SK-N-SH treated with all-trans-retinoic acid at 6 μM for 48 hours (cell line): ENCODE measurements around the gene CEP152.

Experiments used
- ATAC-seq: fragments of 200-7000 bp; cut with Tn5 transposase; 3 replicates; pipeline ENCODE4 v1.9.1; 2020; ENCODE audit warnings: mild to moderate bottlenecking, moderate library complexity
- ARNTL ChIP-seq: fragments of 450-650 bp; formaldehyde crosslinking; IDR thresholded peaks from 2 replicates; pipeline ENCODE4 v1.5.0; 2020; ENCODE audit warnings: low read depth, mild to moderate bottlenecking, moderate library complexity, borderline replicate concordance
- CSDC2 ChIP-seq: fragments of 250-450 bp; sonication (Bioruptor Pico); IDR thresholded peaks from 2 replicates; pipeline ENCODE4 v1.5.0; 2020; ENCODE audit warnings: mild to moderate bottlenecking, moderate library complexity
- CSRNP3 ChIP-seq: fragments of 250-450 bp; sonication (Bioruptor Pico); IDR thresholded peaks from 2 replicates; pipeline ENCODE4 v1.5.1; 2021; ENCODE audit warnings: mild to moderate bottlenecking, moderate library complexity
- GLIS3 ChIP-seq: fragments of 250-450 bp; sonication (Bioruptor Pico); IDR thresholded peaks from 2 replicates; pipeline ENCODE4 v1.5.0; 2020; ENCODE audit warnings: mild to moderate bottlenecking, moderate library complexity
- ISL1 ChIP-seq: fragments of 250-450 bp; sonication (Bioruptor Pico); IDR thresholded peaks from 2 replicates; pipeline ENCODE4 v2.1.2; 2022; ENCODE audit warnings: mild to moderate bottlenecking, moderate library complexity
- OSR1 ChIP-seq: fragments of 250-450 bp; sonication (Bioruptor Pico); IDR thresholded peaks from 2 replicates; pipeline ENCODE4 v1.8.0; 2022; ENCODE audit warnings: moderate library complexity, mild to moderate bottlenecking, inconsistent platforms
- PATZ1 ChIP-seq: fragments of 250-450 bp; sonication (Bioruptor Pico); IDR thresholded peaks from 2 replicates; pipeline ENCODE4 v1.8.0; 2020; ENCODE audit warnings: mild to moderate bottlenecking, moderate library complexity, borderline replicate concordance
- PPARA ChIP-seq: fragments of 250-450 bp; sonication (Bioruptor Pico); IDR thresholded peaks from 2 replicates; pipeline ENCODE4 v1.5.0; 2020; ENCODE audit warnings: mild to moderate bottlenecking, borderline replicate concordance
- RARB ChIP-seq: fragments of 250-450 bp; sonication (Bioruptor Pico); IDR thresholded peaks from 2 replicates; pipeline ENCODE4 v1.8.0; 2021; ENCODE audit warnings: mild to moderate bottlenecking, moderate library complexity
- SNAI2 ChIP-seq: fragments of 250-450 bp; sonication (Bioruptor Pico); IDR thresholded peaks from 2 replicates; pipeline ENCODE4 v1.5.0; 2020; ENCODE audit warnings: mild to moderate bottlenecking, moderate library complexity
- TOX ChIP-seq: fragments of 250-450 bp; sonication (Bioruptor Pico); IDR thresholded peaks from 2 replicates; pipeline ENCODE4 v1.8.0; 2021; ENCODE audit warnings: mild to moderate bottlenecking, moderate library complexity, borderline replicate concordance
- ZC3H10 ChIP-seq: fragments of 250-450 bp; sonication (Bioruptor Pico); IDR thresholded peaks from 2 replicates; pipeline ENCODE4 v1.5.1; 2021; ENCODE audit warnings: mild to moderate bottlenecking, moderate library complexity
- ZFP3 ChIP-seq: fragments of 250-450 bp; sonication (Bioruptor Pico); IDR thresholded peaks from 2 replicates; pipeline ENCODE4 v1.5.0; 2020; ENCODE audit warnings: mild to moderate bottlenecking, moderate library complexity
- ZFP30 ChIP-seq: fragments of 450-650 bp; formaldehyde crosslinking; IDR thresholded peaks from 2 replicates; pipeline ENCODE4 v1.5.0; 2022; ENCODE audit warnings: mild to moderate bottlenecking, moderate library complexity
- ZNF565 ChIP-seq: fragments of 450-650 bp; formaldehyde crosslinking; conservative IDR thresholded peaks from 2 replicates; pipeline ENCODE4 v1.5.0; 2020; ENCODE audit warnings: low read depth, mild to moderate bottlenecking, moderate library complexity
- ZNF70 ChIP-seq: fragments of 450-650 bp; formaldehyde crosslinking; IDR thresholded peaks from 2 replicates; pipeline ENCODE4 v1.5.0; 2020; ENCODE audit warnings: mild to moderate bottlenecking, moderate library complexity
- ZNF8 ChIP-seq: fragments of 450-650 bp; formaldehyde crosslinking; IDR thresholded peaks from 2 replicates; pipeline ENCODE4 v1.5.0; 2020; ENCODE audit warnings: mild to moderate bottlenecking, moderate library complexity
- TF ChIP-seq, protein P1 (sequence below): fragments of 250-450 bp; sonication (Bioruptor Pico); IDR thresholded peaks from 2 replicates; pipeline ENCODE4 v1.5.1; 2020; ENCODE audit warnings: low read depth, mild to moderate bottlenecking, moderate library complexity
- TF ChIP-seq, protein P2 (sequence below): fragments of 250-450 bp; sonication (Bioruptor Pico); IDR thresholded peaks from 2 replicates; pipeline ENCODE4 v1.5.0; 2020; ENCODE audit warnings: mild to moderate bottlenecking, moderate library complexity

The CEP152 gene

DNA sequence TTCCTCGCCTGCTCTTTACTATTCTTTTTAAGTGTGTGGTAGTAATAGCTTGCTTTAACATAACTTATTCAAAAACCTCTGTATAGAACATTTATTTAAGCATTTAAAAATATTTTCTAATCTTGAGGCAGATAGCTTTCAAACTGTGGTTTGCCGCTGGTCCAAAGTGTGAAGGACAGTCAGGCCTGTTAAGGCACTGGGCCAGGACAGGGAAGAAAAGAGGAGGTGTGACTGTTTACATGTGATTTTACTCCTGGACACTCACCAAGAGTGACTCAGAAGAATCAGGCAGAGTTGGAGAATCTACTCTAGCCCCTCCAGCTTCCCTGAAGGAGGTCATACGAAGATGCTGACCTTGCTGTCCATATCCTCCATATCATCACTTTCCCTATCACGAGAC, 44.7 kb downstream of the CEP152 start:
- TF ChIP-seq, protein P1, sequence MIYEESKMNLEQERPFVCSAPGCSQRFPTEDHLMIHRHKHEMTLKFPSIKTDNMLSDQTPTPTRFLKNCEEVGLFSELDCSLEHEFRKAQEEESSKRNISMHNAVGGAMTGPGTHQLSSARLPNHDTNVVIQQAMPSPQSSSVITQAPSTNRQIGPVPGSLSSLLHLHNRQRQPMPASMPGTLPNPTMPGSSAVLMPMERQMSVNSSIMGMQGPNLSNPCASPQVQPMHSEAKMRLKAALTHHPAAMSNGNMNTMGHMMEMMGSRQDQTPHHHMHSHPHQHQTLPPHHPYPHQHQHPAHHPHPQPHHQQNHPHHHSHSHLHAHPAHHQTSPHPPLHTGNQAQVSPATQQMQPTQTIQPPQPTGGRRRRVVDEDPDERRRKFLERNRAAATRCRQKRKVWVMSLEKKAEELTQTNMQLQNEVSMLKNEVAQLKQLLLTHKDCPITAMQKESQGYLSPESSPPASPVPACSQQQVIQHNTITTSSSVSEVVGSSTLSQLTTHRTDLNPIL = no peak
- TF ChIP-seq ISL1 (CRISPR knock-in tag) (no peak), ZNF8 (CRISPR knock-in tag) (no peak), CSRNP3 (CRISPR knock-in tag) (no peak), ZFP30 (CRISPR knock-in tag) (no peak), ZFP3 (no peak), ARNTL (CRISPR knock-in tag) (no peak), ZNF565 (CRISPR knock-in tag) (no peak), OSR1 (no peak), TOX (CRISPR knock-in tag) (no peak)
- no peak for ATAC-seq

DNA sequence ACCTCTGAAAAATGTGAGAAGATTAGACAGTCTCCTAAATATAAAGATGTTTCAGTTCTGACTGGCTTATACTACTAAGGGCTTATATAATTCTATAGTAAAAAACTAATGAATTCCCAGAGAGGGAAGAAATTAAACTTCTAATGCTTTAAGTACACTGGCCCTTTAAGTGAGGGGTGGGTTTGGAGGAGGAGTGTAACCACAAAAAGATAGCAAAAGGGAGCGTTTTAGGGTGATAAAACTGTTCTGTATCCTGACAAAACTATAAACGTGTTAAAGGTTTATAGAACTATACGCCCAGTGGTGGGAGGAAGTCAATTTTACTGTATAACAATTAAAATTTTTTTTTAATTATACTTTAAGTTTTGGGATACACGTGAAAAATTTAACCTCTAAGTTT, 45.8 kb downstream of the CEP152 start:
- no peak for ATAC-seq
- no peak for TF ChIP-seq CSRNP3 (CRISPR knock-in tag)
- TF ChIP-seq ZNF70 (CRISPR knock-in tag) = no peak
- no peak for TF ChIP-seq SNAI2 (CRISPR knock-in tag)
- no peak for TF ChIP-seq ZC3H10 (CRISPR knock-in tag)
- TF ChIP-seq ZFP30 (CRISPR knock-in tag) = no peak
- no peak for TF ChIP-seq RARB (CRISPR knock-in tag)
- TF ChIP-seq OSR1 = no peak
- TF ChIP-seq ISL1 (CRISPR knock-in tag) = no peak
- no peak for TF ChIP-seq ARNTL (CRISPR knock-in tag)
- TF ChIP-seq CSDC2 = no peak
- TF ChIP-seq PPARA (CRISPR knock-in tag) = no peak

- ATAC-seq = no peak
- no peak for TF ChIP-seq CSRNP3 (CRISPR knock-in tag)
- no peak for TF ChIP-seq ZNF565 (CRISPR knock-in tag)
- no peak for TF ChIP-seq CSDC2
- no peak for TF ChIP-seq PATZ1 (CRISPR knock-in tag)
- no peak for TF ChIP-seq GLIS3 (CRISPR knock-in tag)
- TF ChIP-seq, protein P2, sequence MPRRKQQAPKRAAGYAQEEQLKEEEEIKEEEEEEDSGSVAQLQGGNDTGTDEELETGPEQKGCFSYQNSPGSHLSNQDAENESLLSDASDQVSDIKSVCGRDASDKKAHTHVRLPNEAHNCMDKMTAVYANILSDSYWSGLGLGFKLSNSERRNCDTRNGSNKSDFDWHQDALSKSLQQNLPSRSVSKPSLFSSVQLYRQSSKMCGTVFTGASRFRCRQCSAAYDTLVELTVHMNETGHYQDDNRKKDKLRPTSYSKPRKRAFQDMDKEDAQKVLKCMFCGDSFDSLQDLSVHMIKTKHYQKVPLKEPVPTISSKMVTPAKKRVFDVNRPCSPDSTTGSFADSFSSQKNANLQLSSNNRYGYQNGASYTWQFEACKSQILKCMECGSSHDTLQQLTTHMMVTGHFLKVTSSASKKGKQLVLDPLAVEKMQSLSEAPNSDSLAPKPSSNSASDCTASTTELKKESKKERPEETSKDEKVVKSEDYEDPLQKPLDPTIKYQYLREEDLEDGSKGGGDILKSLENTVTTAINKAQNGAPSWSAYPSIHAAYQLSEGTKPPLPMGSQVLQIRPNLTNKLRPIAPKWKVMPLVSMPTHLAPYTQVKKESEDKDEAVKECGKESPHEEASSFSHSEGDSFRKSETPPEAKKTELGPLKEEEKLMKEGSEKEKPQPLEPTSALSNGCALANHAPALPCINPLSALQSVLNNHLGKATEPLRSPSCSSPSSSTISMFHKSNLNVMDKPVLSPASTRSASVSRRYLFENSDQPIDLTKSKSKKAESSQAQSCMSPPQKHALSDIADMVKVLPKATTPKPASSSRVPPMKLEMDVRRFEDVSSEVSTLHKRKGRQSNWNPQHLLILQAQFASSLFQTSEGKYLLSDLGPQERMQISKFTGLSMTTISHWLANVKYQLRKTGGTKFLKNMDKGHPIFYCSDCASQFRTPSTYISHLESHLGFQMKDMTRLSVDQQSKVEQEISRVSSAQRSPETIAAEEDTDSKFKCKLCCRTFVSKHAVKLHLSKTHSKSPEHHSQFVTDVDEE = no peak
- no peak for TF ChIP-seq ARNTL (CRISPR knock-in tag)
These were observed 49.3 kb downstream of the CEP152 start for GRCh38 chr15:48761393-48762158.
